Measurements from ENCODE around the gene SPOCK3. TPM values are rescaled to one million over a fixed set of nuclear protein-coding genes. Genes with fewer than 3 reads are reported as not detected.
A peak's percentile ranks its signal among the peaks of the same experiment; 100 is the strongest.
"Not testable (repeated sequence)": the region's sequence is repeated elsewhere in the genome, so short reads cannot be mapped to it uniquely, and the experiment has no call there.

SPOCK3 gene
- not detected for total RNA-seq

- POLR2A ChIA-PET, result no interaction called here
- Mint-ChIP-seq H3K4me1 (ENCODE audit: low read depth) (peaks cover 7% of the 10 kb centered on the region), H3K9me3 (ENCODE audit: insufficient read depth) (no peaks in the 10 kb centered on the region), H3K27ac (no peak within 1 kb of the TSS), H3K36me3 (ENCODE audit: low read depth) (no peaks in the 10 kb centered on the region), H3K27me3 (ENCODE audit: low read depth) (peaks cover 19% of the 10 kb centered on the region), H3K4me3 (peak within 1 kb of the TSS; percentile 56)
- ATAC-seq (peak; percentile 73), DNase-seq (peak; percentile 27)
- CTCF ChIA-PET, result no interaction called here
Measured at GRCh38 chr4:167234316-167234881, at the start of gene SPOCK3. SPOCK3 (minus strand) TSS chr4:167234494.

- ChIA-PET POLR2A (no interaction called here), CTCF (no interaction called here)
- Mint-ChIP-seq H3K27me3 (ENCODE audit: low read depth) (no peaks in the 10 kb centered on the region), H3K36me3 (ENCODE audit: low read depth) (no peaks in the 10 kb centered on the region), H3K9me3 (ENCODE audit: insufficient read depth) (peaks cover 9% of the 10 kb centered on the region), H3K4me3 (no peak overlapping the region), H3K27ac (no peak overlapping the region), H3K4me1 (ENCODE audit: low read depth) (no peaks in the 10 kb centered on the region)
- ATAC-seq (no peak), DNase-seq (no peak)
Measured at GRCh38 chr4:167282171-167282864, 48.0 kb upstream of the SPOCK3 start.

GRCh38 chr4:167281545-167281944 is 47.3 kb upstream of the SPOCK3 start:
- H3K9me3 Mint-ChIP-seq (ENCODE audit: insufficient read depth); CTCF ChIA-PET; POLR2A ChIA-PET; H3K27me3 Mint-ChIP-seq (ENCODE audit: low read depth); H3K27ac Mint-ChIP-seq; H3K36me3 Mint-ChIP-seq (ENCODE audit: low read depth); H3K4me3 Mint-ChIP-seq; H3K4me1 Mint-ChIP-seq (ENCODE audit: low read depth); ATAC-seq; DNase-seq: not testable (repeated sequence)

DNA sequence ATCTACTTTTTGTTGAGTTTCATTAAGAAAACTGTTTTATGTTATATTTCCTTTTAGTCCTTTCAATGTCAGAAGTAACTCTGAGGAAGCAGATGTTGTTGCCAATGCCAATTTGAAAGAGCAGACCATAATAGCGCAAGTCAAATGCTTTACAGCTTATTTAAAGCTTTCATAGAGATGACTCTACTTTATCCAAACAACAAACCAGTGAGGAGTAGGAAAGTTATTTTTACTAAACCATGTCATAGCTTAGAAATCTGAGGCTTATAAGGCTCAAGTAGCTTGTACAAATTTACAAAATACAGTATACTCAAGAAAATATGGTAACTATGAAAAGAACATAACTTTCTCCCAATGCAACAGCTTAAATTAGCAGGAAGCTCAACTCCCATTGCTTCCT is 40.1 kb upstream of the SPOCK3 start:
- no peaks in the 10 kb centered on the region for H3K27me3 Mint-ChIP-seq (ENCODE audit: low read depth)
- DNase-seq, result no peak
- H3K4me3 Mint-ChIP-seq, result no peak overlapping the region
- ChIA-PET CTCF (no interaction called here), POLR2A (no interaction called here)
- H3K36me3 Mint-ChIP-seq (ENCODE audit: low read depth), result no peaks in the 10 kb centered on the region
- H3K27ac Mint-ChIP-seq, result no peak overlapping the region
- no peaks in the 10 kb centered on the region for H3K4me1 Mint-ChIP-seq (ENCODE audit: low read depth)
- H3K9me3 Mint-ChIP-seq (ENCODE audit: insufficient read depth), result peaks cover 10% of the 10 kb centered on the region
- no peak for ATAC-seq

GRCh38 chr4:167265231-167265630 is 30.9 kb upstream of the SPOCK3 start:
- ATAC-seq (no peak), DNase-seq (no peak)
- H3K9me3 Mint-ChIP-seq (ENCODE audit: insufficient read depth), result peaks cover 19% of the 10 kb centered on the region
- H3K4me3 Mint-ChIP-seq, result no peak overlapping the region
- no peaks in the 10 kb centered on the region for H3K36me3 Mint-ChIP-seq (ENCODE audit: low read depth)
- CTCF ChIA-PET, result no interaction called here
- no peaks in the 10 kb centered on the region for H3K27me3 Mint-ChIP-seq (ENCODE audit: low read depth)
- H3K4me1 Mint-ChIP-seq (ENCODE audit: low read depth), result no peaks in the 10 kb centered on the region
- POLR2A ChIA-PET, result no interaction called here
- no peak overlapping the region for H3K27ac Mint-ChIP-seq

- Mint-ChIP-seq H3K36me3 (ENCODE audit: low read depth) (no peaks in the 10 kb centered on the region), H3K27me3 (ENCODE audit: low read depth) (no peaks in the 10 kb centered on the region), H3K9me3 (ENCODE audit: insufficient read depth) (no peaks in the 10 kb centered on the region), H3K4me3 (no peak overlapping the region), H3K27ac (no peak overlapping the region), H3K4me1 (ENCODE audit: low read depth) (no peaks in the 10 kb centered on the region)
- no peak for DNase-seq
- POLR2A ChIA-PET, result no interaction called here
- CTCF ChIA-PET, result no interaction called here
- ATAC-seq, result no peak
Measured at GRCh38 chr4:167248271-167248670, 14.0 kb upstream of the SPOCK3 start.

DNA sequence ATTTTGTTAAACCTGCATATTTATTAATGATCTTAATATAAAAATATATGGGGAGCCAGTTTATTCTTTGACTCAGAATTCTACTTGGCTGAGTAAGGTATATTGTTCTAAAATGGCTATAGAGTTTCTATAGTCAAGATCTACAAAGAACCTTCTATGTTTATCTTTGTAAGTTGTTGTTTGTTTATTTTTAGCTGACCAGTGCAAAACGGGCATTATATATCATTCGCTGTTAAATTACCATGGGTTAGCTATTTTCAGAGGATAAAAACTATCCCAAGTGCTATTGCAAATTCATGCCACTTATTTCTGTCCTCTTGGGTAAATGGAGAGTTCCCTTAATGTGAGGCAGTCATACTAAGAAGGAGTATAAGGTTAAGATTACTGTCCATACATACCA is 5.3 kb upstream of the SPOCK3 start:
- CTCF ChIA-PET, result no interaction called here
- no peaks in the 10 kb centered on the region for H3K9me3 Mint-ChIP-seq (ENCODE audit: insufficient read depth)
- H3K36me3 Mint-ChIP-seq (ENCODE audit: low read depth), result no peaks in the 10 kb centered on the region
- POLR2A ChIA-PET, result interaction anchor here (0.6 kb wide), 1 partner anchor 115 kb away, joined by 3 read pairs; no protein-coding TSS in a partner anchor
- ATAC-seq (no peak), DNase-seq (no peak)
- H3K4me1 Mint-ChIP-seq (ENCODE audit: low read depth), result peaks cover 2% of the 10 kb centered on the region
- peaks cover 6% of the 10 kb centered on the region for H3K27me3 Mint-ChIP-seq (ENCODE audit: low read depth)
- no peak overlapping the region for H3K27ac Mint-ChIP-seq
- no peak overlapping the region for H3K4me3 Mint-ChIP-seq

DNA sequence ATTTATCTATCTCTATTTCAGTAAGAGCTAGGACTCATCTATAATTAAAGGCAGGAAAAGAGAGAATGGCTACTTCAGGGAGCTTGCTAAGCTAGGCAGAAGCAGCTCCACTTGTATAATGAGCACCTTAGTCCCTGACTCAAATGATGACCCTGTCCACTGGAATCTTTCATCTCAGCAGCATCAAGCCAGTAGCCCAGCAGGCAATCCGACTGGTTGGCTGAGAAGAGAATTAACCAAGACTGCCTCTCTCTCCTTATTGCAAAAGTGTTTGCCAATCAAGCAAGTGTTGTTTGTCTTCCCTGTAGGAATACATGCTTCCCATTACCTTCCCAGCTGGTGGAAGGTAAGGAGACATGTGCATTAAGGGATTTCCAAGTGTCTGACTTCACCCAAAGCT is 3.9 kb upstream of the SPOCK3 start:
- no peak overlapping the region for H3K4me3 Mint-ChIP-seq

DNA sequence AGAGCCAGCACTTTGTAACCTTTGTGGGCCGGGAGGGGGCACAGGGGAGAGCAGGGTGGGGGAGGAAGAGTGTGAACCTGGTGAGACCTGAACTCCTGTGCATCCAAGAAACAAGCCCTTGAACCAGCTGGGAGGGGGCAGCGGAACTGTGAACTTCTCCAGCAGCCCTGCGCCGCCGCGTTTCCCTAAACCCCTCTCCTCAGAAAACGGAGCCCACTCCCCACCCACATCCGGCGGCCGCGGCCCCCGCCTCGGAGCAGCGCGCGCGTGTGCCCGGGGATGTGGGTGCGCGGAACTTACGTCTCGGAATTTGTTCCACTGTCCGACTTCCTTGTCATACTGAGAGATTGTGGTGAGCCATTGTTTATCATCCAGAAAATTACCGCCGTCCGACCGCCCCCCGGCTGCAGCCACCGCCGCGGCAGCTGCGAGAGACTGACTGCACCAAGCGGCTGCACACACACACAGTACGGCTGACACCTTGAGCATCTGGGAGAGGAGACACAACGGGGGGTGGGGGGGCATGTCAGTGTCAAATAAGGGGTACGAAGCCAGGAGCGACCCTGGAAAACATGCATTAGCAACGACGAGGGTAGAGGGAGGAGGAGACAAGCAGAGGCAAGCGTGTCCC is 494 bp downstream of the SPOCK3 start:
- Mint-ChIP-seq H3K9me3 (ENCODE audit: insufficient read depth) (no peaks in the 10 kb centered on the region), H3K27me3 (ENCODE audit: low read depth) (peaks cover 19% of the 10 kb centered on the region), H3K36me3 (ENCODE audit: low read depth) (no peaks in the 10 kb centered on the region), H3K4me3 (peak overlapping the region; percentile 56), H3K4me1 (ENCODE audit: low read depth) (peaks cover 7% of the 10 kb centered on the region), H3K27ac (no peak overlapping the region)
- no peak for DNase-seq
- POLR2A ChIA-PET, result no interaction called here
- peak; percentile 30 for ATAC-seq
- CTCF ChIA-PET, result no interaction called here

More for the DNA sequence above, 3.9 kb upstream of the SPOCK3 start:
- ChIA-PET POLR2A (no interaction called here), CTCF (no interaction called here)
- H3K9me3 Mint-ChIP-seq (ENCODE audit: insufficient read depth), result no peaks in the 10 kb centered on the region
- H3K27me3 Mint-ChIP-seq (ENCODE audit: low read depth), result peaks cover 16% of the 10 kb centered on the region
- H3K36me3 Mint-ChIP-seq (ENCODE audit: low read depth), result no peaks in the 10 kb centered on the region
- no peak for ATAC-seq
- no peak for DNase-seq
- no peak overlapping the region for H3K27ac Mint-ChIP-seq
- peaks cover 7% of the 10 kb centered on the region for H3K4me1 Mint-ChIP-seq (ENCODE audit: low read depth)

DNA sequence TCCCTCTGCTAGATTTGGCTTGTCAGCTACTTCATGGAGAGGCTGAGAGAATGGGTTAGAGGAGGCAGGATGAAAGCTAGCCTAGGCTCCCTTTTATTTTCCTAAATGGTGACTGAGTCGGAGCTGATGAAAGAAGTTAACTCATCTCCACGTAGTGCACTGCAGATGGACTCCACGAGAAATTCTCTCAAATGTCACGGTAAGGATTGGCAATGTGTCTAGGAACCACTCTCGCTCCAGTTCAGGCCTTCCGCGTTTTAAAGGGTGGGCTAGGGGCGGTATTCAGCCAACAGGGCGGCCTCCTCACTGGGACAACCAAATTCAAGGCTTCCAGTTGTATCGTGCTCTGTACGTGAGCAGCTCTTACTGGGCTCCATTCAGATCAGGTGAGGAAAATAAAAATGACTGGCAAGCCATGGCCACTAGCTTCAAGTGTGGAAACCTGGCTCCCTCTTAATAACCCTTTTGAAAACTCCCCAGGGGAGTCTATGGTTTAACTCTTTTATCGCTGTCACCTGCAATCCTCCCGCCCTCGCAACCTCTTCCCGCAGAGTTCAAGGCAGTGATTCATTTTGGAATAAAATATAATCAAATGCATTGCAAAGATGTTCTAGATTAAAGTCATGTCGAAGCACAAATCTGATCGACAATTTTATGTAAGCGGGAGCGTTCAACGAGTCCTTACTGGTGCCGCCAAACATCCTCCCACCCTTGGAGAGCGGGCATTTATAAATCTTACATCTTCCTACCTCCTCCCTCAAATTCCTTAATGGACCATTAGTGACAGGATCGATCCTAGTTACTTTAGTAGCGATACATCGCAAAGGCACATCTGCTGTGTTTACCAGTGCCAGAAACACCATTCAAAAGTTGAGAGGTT is 1.2 kb downstream of the SPOCK3 start:
- ATAC-seq (no peak), DNase-seq (no peak)
- Mint-ChIP-seq H3K36me3 (ENCODE audit: low read depth) (no peaks in the 10 kb centered on the region), H3K4me1 (ENCODE audit: low read depth) (peaks cover 7% of the 10 kb centered on the region), H3K4me3 (peak overlapping the region; percentile 31), H3K27me3 (ENCODE audit: low read depth) (peaks cover 19% of the 10 kb centered on the region), H3K27ac (no peak overlapping the region), H3K9me3 (ENCODE audit: insufficient read depth) (no peaks in the 10 kb centered on the region)
- ChIA-PET POLR2A (no interaction called here), CTCF (no interaction called here)

- no peak overlapping the region for H3K27ac Mint-ChIP-seq
- no peaks in the 10 kb centered on the region for H3K9me3 Mint-ChIP-seq (ENCODE audit: insufficient read depth)
- ATAC-seq (no peak), DNase-seq (no peak)
- H3K27me3 Mint-ChIP-seq (ENCODE audit: low read depth), result peaks cover 19% of the 10 kb centered on the region
- H3K4me1 Mint-ChIP-seq (ENCODE audit: low read depth), result peaks cover 7% of the 10 kb centered on the region
- CTCF ChIA-PET, result no interaction called here
- H3K4me3 Mint-ChIP-seq, result no peak overlapping the region
- no peaks in the 10 kb centered on the region for H3K36me3 Mint-ChIP-seq (ENCODE audit: low read depth)
- POLR2A ChIA-PET, result no interaction called here
Measured at GRCh38 chr4:167230744-167231143, 3.5 kb downstream of the SPOCK3 start.

DNA sequence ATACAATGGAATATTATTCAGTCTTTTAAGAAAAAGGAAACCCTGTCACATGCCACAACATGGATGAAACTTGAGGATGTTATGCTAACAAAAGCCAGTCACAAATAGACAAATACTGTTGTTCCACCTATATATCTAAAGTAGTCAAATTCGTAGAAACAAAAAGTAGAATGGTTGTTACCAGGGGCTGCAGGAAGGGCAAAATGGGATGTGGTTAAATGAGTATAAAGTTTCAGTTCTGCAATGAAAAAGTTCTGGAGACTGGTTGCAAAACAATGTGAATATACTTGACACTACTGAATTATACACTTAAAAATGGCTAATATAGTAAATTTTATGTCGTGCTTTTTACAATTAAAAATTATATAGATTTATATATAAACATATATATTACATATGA is 12.2 kb downstream of the SPOCK3 start:
- ATAC-seq (no peak), DNase-seq (no peak)
- CTCF ChIA-PET, result no interaction called here
- Mint-ChIP-seq H3K4me1 (ENCODE audit: low read depth) (peaks cover 5% of the 10 kb centered on the region), H3K9me3 (ENCODE audit: insufficient read depth) (no peaks in the 10 kb centered on the region), H3K27me3 (ENCODE audit: low read depth) (no peaks in the 10 kb centered on the region), H3K27ac (no peak overlapping the region), H3K36me3 (ENCODE audit: low read depth) (no peaks in the 10 kb centered on the region), H3K4me3 (no peak overlapping the region)
- POLR2A ChIA-PET, result no interaction called here

Data from activated CD8-positive, alpha-beta T cell treated with anti-CD3 and anti-CD28 coated beads, Interleukin-2, amount 10 ng/mL, durations not matched to agents 7 days and 5 days (primary cell).